Astrocyte (in vitro differentiated cells and primary cell): Measurements from ENCODE around the gene CPNE6. TPM values are rescaled to one million over a fixed set of nuclear protein-coding genes. Genes with fewer than 3 reads are reported as not detected.

Source experiments
- DNase-seq: peaks from one replicate; pipeline ENCODE4 v3.0.0-alpha.2; 2010; ENCODE audit warnings: low read depth
- FAIRE-seq: peaks from 2 replicates; lab custom pipeline; 2011; peaks lifted over from hg19 to GRCh38; lab: Jason Lieb, UNC
- H2AFZ ChIP-seq: 2 replicates; pipeline ENCODE4 v1.6.0; 2012; ENCODE audit warnings: low read depth, low read length, inconsistent platforms
- H3K27ac ChIP-seq: 2 replicates; pipeline ENCODE4 v1.5.1; 2011; ENCODE audit warnings: low read depth, low read length, inconsistent platforms
- H3K27me3 ChIP-seq: 2 replicates; pipeline ENCODE4 v1.6.0; 2011; ENCODE audit warnings: low read length, inconsistent platforms; ENCODE audit not compliant: insufficient read depth
- H3K36me3 ChIP-seq: 2 replicates; pipeline ENCODE4 v1.5.1; 2011; ENCODE audit warnings: low read length, inconsistent platforms; ENCODE audit not compliant: insufficient read depth
- H3K4me1 ChIP-seq: 2 replicates; pipeline ENCODE4 v1.5.1; 2011; ENCODE audit warnings: low read length, inconsistent platforms; ENCODE audit not compliant: insufficient read depth
- H3K4me2 ChIP-seq: 2 replicates; pipeline ENCODE4 v1.6.0; 2012; ENCODE audit warnings: low read length, inconsistent platforms
- H3K4me3 ChIP-seq: 2 replicates; pipeline ENCODE4 v1.5.1; 2011; ENCODE audit warnings: low read depth, mild to moderate bottlenecking, low read length, inconsistent platforms; ENCODE audit not compliant: insufficient read depth
- H3K79me2 ChIP-seq: 2 replicates; pipeline ENCODE4 v1.6.0; 2012; ENCODE audit warnings: mild to moderate bottlenecking, low read length, inconsistent platforms; ENCODE audit not compliant: insufficient read depth
- H3K9ac ChIP-seq: 2 replicates; pipeline ENCODE4 v1.6.0; 2012; ENCODE audit warnings: mild to moderate bottlenecking, low read length, inconsistent platforms
- H3K9me3 ChIP-seq: 2 replicates; pipeline ENCODE4 v1.5.1; 2012; ENCODE audit warnings: low read depth, mild to moderate bottlenecking, low read length, inconsistent platforms; ENCODE audit not compliant: insufficient read depth
- H4K20me1 ChIP-seq: 2 replicates; pipeline ENCODE4 v1.6.0; 2012; ENCODE audit warnings: low read length, inconsistent platforms; ENCODE audit not compliant: insufficient read depth
- H3K27ac Mint-ChIP-seq: one replicate; pipeline ENCODE4 v1.8.0; 2021; ENCODE audit warnings: mild to moderate bottlenecking, mixed read lengths; ENCODE audit not compliant: unreplicated experiment
- H3K27me3 Mint-ChIP-seq: one replicate; pipeline ENCODE4 v1.8.0; 2021; ENCODE audit warnings: low read depth, mixed read lengths; ENCODE audit not compliant: unreplicated experiment
- H3K36me3 Mint-ChIP-seq: one replicate; pipeline ENCODE4 v1.8.0; 2021; ENCODE audit warnings: low read depth, mixed read lengths; ENCODE audit not compliant: unreplicated experiment
- H3K4me1 Mint-ChIP-seq: one replicate; pipeline ENCODE4 v1.8.0; 2021; ENCODE audit warnings: low read depth, mixed read lengths; ENCODE audit not compliant: unreplicated experiment
- H3K4me3 Mint-ChIP-seq: one replicate; pipeline ENCODE4 v1.8.0; 2021; ENCODE audit warnings: mild to moderate bottlenecking, moderate library complexity, mixed read lengths; ENCODE audit not compliant: unreplicated experiment
- H3K9me3 Mint-ChIP-seq: one replicate; pipeline ENCODE4 v1.8.0; 2021; ENCODE audit warnings: mild to moderate bottlenecking, mixed read lengths; ENCODE audit not compliant: unreplicated experiment
- EZH2 ChIP-seq: IDR thresholded peaks from 2 replicates; pipeline ENCODE4 v1.6.1; 2012; ENCODE audit warnings: mild to moderate bottlenecking, low read length, inconsistent platforms; ENCODE audit not compliant: insufficient read depth
- total RNA-seq: library from RNA; stranded (reverse); gene quantifications from 2 replicates; pipeline ENCODE4 v1.2.1, GENCODE V29; 2021
- TF ChIP-seq, protein P1 (sequence below): IDR thresholded peaks from 2 replicates; pipeline ENCODE4 v1.5.1; 2011; ENCODE audit warnings: low read depth, mild to moderate bottlenecking, inconsistent platforms, low read length, moderate library complexity; ENCODE audit not compliant: insufficient read depth

The CPNE6 gene
- total RNA-seq, 1 donor from 2014 or later = not detected

DNA sequence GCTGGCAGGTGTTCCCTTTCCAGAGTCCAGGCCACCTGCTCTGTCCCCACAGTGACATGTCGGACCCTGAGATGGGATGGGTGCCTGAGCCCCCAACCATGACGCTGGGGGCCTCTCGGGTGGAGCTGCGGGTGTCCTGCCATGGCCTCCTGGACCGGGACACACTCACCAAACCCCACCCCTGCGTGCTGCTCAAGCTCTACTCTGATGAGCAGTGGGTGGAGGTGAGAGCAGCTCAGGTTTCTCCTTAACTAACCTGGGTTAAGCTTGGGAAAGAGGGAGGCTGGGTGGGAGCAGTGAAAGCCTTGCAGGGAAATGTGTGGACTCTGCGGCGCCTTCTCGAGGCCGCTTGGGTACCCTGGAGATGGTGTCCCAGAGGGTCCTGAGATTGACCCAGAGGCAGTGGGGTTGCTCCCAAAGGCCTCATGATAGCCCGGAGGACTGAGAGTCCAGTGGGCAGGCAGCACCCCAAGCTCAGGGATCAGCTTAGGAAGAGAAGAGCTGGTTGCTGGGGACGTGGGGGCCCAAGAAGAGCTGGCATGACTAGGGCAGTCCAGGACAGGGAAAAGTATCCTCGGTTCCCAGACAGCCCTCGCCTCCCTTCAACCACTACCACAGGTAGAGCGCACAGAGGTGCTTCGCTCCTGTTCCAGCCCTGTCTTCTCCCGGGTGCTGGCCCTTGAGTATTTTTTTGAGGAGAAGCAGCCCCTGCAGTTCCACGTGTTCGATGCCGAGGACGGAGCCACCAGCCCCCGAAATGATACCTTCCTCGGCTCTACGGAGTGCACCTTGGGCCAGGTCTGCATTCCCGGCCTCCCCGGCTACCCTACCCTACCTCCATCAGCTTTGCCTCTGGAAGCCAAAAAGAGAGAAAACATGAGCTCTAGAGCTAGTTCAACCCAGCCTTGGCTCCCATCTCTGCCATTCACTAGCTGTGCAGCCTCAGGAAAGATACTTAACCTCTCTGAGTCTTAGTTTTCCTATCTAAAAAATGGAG, 1.8 kb downstream of the CPNE6 start:
- H3K9me3 ChIP-seq = no peaks in the 10 kb centered on the region
- no peaks in the 10 kb centered on the region for H3K79me2 ChIP-seq
- H3K4me3 ChIP-seq = no peak overlapping the region
- no peak overlapping the region for H2AFZ ChIP-seq
- no peaks in the 10 kb centered on the region for H3K4me1 ChIP-seq
- Mint-ChIP-seq H3K27ac (no peak overlapping the region), H3K4me3 (no peak overlapping the region), H3K9me3 (no peaks in the 10 kb centered on the region), H3K4me1 (no peaks in the 10 kb centered on the region), H3K27me3 (peaks cover 71% of the 10 kb centered on the region), H3K36me3 (peaks cover 2% of the 10 kb centered on the region)
- no peak for FAIRE-seq
- H4K20me1 ChIP-seq = no peaks in the 10 kb centered on the region
- H3K9ac ChIP-seq = no peak overlapping the region
- H3K36me3 ChIP-seq = no peaks in the 10 kb centered on the region
- H3K27me3 ChIP-seq = peaks cover 3% of the 10 kb centered on the region
- DNase-seq = no peak
- H3K27ac ChIP-seq = no peak overlapping the region
- TF ChIP-seq, protein P1, sequence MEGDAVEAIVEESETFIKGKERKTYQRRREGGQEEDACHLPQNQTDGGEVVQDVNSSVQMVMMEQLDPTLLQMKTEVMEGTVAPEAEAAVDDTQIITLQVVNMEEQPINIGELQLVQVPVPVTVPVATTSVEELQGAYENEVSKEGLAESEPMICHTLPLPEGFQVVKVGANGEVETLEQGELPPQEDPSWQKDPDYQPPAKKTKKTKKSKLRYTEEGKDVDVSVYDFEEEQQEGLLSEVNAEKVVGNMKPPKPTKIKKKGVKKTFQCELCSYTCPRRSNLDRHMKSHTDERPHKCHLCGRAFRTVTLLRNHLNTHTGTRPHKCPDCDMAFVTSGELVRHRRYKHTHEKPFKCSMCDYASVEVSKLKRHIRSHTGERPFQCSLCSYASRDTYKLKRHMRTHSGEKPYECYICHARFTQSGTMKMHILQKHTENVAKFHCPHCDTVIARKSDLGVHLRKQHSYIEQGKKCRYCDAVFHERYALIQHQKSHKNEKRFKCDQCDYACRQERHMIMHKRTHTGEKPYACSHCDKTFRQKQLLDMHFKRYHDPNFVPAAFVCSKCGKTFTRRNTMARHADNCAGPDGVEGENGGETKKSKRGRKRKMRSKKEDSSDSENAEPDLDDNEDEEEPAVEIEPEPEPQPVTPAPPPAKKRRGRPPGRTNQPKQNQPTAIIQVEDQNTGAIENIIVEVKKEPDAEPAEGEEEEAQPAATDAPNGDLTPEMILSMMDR = no peak
- TF ChIP-seq EZH2 = no peak
- H3K4me2 ChIP-seq = no peak overlapping the region

DNA sequence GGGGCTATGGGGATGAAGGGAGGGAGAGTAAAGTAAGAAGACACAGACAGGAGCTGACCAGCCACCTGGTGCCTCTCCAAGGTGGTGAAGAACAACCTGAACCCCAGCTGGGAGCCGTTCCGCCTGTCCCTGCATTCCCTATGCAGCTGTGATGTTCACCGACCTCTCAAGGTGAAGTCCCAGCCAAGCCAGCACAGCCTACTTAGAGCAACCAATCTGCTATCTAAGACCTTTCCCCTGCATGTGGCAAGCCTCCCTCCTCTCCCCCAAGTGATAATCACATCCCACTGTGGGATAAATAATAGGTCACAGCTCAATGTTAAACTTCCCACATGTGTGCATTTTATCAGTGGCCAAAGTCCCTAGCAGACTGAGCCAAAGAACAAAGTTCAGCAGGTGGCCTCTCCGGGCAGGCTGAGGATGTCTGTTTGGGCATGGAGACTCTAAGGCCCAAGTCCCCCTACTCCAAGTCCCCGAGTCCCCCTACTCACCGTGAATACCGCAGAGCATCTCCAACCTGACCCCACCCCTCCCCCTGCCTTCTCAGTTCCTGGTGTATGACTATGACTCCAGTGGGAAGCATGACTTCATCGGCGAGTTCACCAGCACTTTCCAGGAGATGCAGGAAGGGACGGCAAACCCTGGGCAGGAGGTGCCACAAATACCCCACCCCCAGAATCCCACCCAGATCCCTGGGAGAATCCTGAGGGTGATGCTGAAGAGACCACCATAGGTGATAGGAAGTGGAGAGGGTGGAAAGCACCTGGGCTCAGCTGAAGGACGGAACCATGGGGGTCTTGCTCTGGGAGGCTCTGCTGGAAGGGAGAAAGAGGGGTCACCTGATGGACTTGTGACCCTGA, 3.5 kb downstream of the CPNE6 start:
- H3K79me2 ChIP-seq = no peaks in the 10 kb centered on the region
- H2AFZ ChIP-seq = no peak overlapping the region
- DNase-seq = no peak
- no peak overlapping the region for H3K27ac ChIP-seq
- FAIRE-seq = no peak
- no peak overlapping the region for H3K9ac ChIP-seq
- no peaks in the 10 kb centered on the region for H4K20me1 ChIP-seq
- no peaks in the 10 kb centered on the region for H3K4me1 ChIP-seq
- Mint-ChIP-seq H3K36me3 (peaks cover 2% of the 10 kb centered on the region), H3K27ac (no peak overlapping the region), H3K27me3 (peaks cover 73% of the 10 kb centered on the region), H3K4me3 (no peak overlapping the region), H3K4me1 (no peaks in the 10 kb centered on the region), H3K9me3 (no peaks in the 10 kb centered on the region)
- H3K4me3 ChIP-seq = no peak overlapping the region
- H3K36me3 ChIP-seq = no peaks in the 10 kb centered on the region
- peaks cover 12% of the 10 kb centered on the region for H3K27me3 ChIP-seq
- H3K4me2 ChIP-seq = no peak overlapping the region
- no peaks in the 10 kb centered on the region for H3K9me3 ChIP-seq
- TF ChIP-seq, protein P1 = no peak
- TF ChIP-seq EZH2 = no peak
